Measurements from ENCODE around the gene SNX14.

Gene SNX14

DNA sequence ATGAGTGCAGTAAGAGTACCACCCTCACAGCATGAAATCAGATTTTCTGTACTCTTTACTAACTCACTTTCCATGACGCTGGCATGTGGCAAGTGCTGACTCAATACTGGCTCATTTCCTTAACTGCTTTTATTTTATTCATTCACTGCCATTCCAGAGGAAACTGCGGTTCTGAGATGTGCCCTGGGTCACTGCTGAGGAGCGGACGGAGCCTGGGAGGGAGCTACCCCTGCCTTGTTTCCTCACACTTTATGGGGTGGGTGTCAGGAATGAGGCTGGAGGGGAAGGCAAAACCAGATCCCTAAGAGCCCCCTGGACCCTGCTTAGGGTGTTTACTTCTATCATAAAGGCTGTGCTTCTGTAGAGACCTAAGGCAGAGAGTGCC is 129.4 kb downstream of the SNX14 start:
- no peak for DNase-seq (ENCODE audit: low spot score)

DNA sequence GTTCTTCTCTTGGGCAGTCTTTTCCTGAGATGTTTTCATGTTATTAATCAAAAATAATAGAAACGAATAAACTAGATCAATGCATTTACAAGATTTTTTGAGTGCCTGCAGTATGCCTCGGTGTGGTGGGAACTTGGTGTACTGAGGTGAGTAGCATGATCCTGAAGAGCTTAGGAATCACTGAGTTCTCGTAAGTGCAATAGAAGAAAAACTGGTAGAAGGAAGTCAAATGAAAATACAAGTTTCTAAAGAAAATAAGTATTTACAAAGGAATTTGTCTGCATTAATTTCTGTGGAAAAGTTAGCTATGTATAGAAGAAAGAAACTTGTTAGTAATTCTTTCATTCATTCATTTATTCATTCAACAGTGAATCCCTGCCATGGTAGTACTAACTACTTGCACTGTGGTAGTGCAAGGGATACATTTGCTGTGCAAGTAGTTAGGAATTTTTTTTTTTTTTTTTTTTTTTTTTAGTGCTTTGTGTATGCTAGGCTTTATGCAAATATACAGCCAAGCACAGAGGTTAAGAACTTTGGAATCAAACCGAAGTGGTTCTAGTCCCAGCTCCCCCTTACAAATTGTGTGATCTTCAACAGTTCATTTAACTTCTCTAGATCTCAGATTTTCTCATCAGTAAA is 129.9 kb downstream of the SNX14 start:
- no peak for DNase-seq (ENCODE audit: low spot score)

DNA sequence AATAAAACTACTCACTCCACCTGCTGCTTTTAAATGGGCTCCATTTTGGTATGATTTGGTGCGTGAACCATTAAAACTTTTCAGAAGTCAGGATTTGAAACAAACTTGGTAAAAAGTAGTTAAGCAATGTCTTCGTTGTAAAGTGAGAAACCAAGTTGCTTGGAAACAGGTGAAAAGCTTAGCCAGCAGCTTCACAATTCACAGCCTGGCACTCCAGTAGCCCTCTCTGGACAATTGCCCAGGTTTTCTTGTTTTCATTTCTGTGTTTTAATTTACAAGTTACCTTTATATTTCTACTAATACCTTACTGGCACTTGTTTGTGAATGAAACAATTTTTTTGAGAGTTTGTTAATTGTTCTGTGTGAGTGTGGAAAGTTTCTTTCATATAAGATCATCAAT is 131.0 kb downstream of the SNX14 start:
- DNase-seq (ENCODE audit: low spot score), result no peak

DNA sequence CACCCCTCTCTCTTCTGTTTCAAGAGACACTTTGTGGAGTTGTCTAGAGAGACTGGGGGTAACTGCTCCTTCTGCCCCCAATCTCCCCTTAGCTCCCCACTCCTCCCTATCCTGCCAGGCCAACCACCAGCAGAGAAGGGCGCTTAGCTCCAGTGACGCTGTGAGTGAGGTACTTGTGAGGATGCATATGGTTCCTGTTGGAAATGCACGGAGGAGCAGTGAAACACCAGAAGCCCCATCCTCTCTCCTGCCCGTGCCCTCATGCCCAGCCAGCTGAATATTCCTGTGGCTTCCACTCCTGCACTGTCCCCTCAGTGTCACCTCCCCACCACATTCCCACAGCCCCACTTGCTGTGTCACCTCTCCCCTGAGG is 131.9 kb downstream of the SNX14 start:
- DNase-seq (ENCODE audit: low spot score), result no peak

DNA sequence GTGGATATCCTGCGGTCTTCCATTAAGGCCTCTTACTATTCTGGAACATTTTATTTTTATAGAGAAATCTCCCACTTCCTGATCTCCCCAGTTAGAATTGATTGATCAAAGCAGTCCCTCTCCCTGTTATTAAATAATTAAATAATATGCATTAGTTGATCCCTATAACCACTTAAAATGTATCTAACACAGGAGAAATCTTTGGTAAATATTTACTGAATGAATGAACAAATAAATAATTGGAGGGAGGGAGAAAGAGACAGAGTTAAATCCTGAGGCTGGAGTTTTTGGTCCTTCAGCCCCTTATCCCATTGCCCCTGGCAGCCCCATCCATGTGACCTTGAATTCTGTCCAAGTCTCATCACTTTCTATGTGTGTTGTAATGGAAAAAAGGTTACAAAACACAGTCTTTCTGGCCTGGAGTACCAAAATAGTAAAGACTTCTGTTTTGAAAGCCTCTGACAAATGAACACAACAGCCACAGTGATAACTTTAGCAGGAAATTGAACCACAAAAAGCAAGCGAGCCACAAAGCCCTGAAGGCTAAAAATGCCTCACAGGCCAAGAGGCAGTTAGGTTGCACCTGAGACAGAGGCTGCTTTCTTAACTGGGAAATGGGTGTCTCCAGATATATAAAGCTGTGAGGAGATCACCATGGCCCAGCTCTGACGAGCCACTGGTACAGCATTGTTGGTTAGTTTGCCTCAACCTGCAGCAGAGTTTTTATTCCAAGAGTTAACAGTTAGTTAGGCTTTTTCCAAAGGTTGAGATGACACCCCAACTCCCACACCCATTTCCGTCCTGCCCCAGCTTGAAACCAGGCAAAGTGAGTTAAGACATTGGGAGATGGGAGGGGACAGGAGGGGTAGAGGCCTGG is 132.5 kb downstream of the SNX14 start:
- peak; percentile 40 for DNase-seq (ENCODE audit: low spot score)

DNA sequence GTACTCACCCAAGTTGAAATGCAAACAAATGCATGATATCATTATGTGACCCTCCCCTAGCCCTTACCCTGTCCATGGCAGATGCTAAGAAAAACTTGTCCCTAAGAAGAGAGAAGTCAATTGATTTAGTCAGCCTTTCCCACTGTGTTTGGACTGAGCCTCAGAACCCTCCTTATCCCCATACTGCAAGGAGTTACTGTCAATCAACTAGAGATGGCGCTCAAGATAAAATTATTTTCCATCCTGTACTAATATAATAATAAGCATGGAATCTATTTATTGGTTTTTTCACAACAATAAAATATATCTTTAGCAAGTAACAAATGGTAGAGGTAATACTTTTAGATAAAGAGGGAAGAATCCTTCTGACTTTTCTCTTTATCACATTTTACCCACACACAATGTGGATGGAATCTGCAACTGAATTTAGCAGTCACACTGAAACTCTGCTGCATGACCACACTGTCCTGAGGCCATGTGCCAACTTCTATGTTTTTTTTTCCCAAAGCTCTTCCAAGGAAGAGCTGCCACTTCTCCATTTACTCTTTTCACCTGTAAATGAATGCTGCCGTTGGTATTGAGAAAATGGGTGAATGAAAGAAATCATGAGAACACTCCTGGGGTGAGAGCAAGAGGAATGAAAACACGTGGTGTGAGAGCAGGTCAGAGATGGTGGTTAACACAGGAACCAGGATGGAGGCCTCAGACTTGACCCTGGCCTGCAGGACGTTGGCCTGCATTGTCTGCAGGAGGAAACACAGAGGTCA is 133.3 kb downstream of the SNX14 start:
- no peak for DNase-seq (ENCODE audit: low spot score)

DNA sequence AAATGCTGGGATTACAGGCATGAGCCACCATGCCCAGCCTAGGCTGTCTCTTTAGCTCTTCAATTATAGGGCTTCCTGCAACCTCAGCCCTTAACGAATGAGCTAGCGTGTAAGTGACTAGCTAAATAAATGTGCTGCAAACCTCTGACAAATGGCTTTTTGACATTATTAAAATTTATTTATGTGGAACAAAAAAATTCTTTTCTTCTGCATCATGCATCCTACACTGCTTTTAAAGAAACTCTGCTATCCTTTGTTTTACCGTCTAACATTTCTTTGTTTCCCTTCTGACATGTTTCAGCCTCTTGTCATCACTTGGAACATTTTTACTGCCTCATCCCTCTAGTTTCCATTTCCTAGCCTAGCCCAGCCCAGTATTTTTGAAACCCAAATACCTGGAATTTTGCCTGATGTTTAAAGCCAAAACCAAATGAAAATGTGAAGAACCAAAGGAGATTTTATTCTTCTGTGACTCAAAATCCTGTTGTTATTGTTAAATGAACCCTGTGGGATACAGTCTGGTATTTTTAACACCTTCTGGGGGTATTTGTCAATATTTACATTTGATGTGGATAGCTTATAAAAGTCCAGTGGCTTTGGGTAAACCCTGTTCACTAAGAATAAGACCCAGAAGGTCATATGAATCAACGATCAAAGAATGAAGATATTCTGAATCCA is 134.3 kb downstream of the SNX14 start:
- DNase-seq (ENCODE audit: low spot score), result no peak

DNA sequence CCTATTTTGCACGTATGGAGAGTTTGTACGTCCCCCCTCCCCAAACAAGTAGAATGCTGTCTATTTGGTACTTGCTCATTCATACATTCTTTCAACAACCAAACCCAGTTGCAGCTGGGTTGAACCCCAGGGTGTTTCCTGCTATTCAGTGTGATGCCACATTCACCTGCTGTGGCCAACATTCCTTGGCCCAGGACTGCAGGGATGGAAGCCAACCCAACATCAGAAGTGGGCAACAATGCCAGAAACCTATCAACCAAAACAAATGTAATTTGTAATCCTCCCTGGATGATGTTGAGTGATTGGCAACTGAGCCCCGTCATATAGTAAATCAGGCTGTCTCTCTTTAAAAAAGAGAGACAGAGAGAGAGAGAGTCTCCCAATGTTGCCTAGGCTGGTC is 134.9 kb downstream of the SNX14 start:
- DNase-seq (ENCODE audit: low spot score), result no peak

DNA sequence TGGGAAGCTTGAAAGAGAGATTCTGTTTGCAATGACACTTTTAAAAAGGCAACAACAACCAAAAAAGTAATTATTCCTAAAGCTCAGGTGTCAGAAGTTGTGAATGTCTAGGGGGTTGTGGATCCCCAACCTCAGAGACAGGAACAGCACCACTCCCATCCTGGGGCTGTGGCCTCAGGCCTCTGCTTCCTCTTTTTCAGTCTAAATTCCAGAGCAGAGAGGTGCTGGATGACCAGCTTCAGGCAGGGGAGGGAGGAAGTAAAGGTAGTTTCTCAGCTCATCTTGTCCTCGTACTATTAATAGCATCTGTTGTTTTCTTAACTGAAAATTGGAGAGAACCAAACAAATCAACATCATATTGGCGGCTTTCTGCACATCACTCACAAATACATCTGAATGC is 135.5 kb downstream of the SNX14 start:
- DNase-seq (ENCODE audit: low spot score), result no peak

DNA sequence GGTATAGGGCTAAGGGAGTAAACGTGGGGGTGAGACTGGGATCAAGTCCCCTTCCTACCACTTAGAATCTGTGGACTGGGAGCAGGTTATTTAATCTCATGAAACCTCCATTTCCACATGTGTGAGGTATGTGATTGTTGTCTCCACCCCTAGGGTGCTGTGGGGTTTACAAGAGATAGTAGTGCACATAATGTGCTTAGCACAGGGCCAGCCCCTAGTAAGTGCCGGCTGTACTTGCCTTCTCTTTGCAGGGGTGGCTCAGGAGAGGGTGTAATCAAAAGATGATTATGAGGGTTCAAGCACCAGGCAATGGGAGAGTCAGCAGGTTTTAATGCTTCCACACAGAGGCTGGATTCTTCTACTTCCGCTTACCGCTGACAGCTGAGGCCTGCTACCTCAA is 136.9 kb downstream of the SNX14 start:
- DNase-seq (ENCODE audit: low spot score), result no peak

All from CD4-positive, alpha-beta T cell treated with Interleukin-6 at 100 ng/mL for 8 hours (primary cell).